Endothelial cell of umbilical vein (primary cell): ENCODE results near the gene JTB. TPM values are rescaled to one million over a fixed set of nuclear protein-coding genes. Genes with fewer than 3 reads are reported as not detected.

Experiments used
- BruUV-seq: library from RNA; stranded (reverse); fragments of 400-500 nt; replicated peaks from 2 replicates; lab custom pipeline; 2021; lab: Mats Ljungman, UMichigan
- CTCF ChIA-PET: fragments of 300-600, 350-600 bp; sonication (Branson Sonifier 250); formaldehyde crosslinking; loops from one replicate; lab custom pipeline; 2021; ENCODE audit warnings: antibody characterized with exemption, inconsistent platforms; lab: Charles Lee
- POLR2A ChIA-PET: fragments of 300-600, 350-600 bp; sonication (Branson Sonifier 250); formaldehyde crosslinking; loops from one replicate; lab custom pipeline; 2021; ENCODE audit warnings: antibody characterized with exemption, inconsistent platforms; lab: Charles Lee
- DNase-seq: peaks from one replicate; pipeline ENCODE4 v3.0.0-alpha.2; 2011; ENCODE audit warnings: low read depth, low spot score
- FAIRE-seq: peaks from 2 replicates; lab custom pipeline; 2011; peaks lifted over from hg19 to GRCh38; lab: Jason Lieb, UNC
- H2AFZ ChIP-seq: 2 replicates; pipeline ENCODE4 v1.6.0; 2012; ENCODE audit warnings: low read depth, low read length, control low read depth, inconsistent platforms
- H3K27ac ChIP-seq: 2 replicates; pipeline ENCODE4 v1.5.1; 2011; ENCODE audit warnings: low read depth, mild to moderate bottlenecking, control low read depth, low read length, moderate library complexity; ENCODE audit not compliant: insufficient read depth
- H3K27me3 ChIP-seq, 2 experiments: 2 replicates each; pipeline versions ENCODE4 v1.6.0 to v1.6.1; 2011; ENCODE audit warnings: low read length in 2 of 2, mixed read lengths in 1 of 2; ENCODE audit not compliant: control insufficient read depth in 2 of 2, insufficient read depth in 2 of 2
- H3K36me3 ChIP-seq, 2 experiments: 2 replicates in 1 of 2; 3 replicates in 1 of 2; pipeline ENCODE4 v1.5.1; 2011; ENCODE audit warnings: low read length in 2 of 2, mild to moderate bottlenecking in 1 of 2, moderate library complexity in 1 of 2; ENCODE audit not compliant: control insufficient read depth in 2 of 2, insufficient read depth in 2 of 2; ENCODE audit errors: extremely low read depth in 1 of 2
- H3K4me1 ChIP-seq: 3 replicates; pipeline ENCODE4 v1.5.1; 2011; ENCODE audit warnings: mild to moderate bottlenecking, low read length; ENCODE audit not compliant: control insufficient read depth, insufficient read depth; ENCODE audit errors: extremely low read depth
- H3K4me2 ChIP-seq: 2 replicates; pipeline ENCODE4 v1.6.1; 2011; ENCODE audit warnings: low read length, control low read depth, mixed read lengths; ENCODE audit not compliant: insufficient read depth
- H3K4me3 ChIP-seq, 3 experiments: fragments of 200-600 bp in 1 of 3; sonication (generic), shearing (Covaris generic) in 1 of 3; replicated peaks in 1 of 3; 2 replicates each; pipeline ENCODE4 v1.5.1; 2011 to 2016; ENCODE audit warnings: control low read depth in 3 of 3, low read length in 3 of 3, mild to moderate bottlenecking in 2 of 3, inconsistent platforms in 1 of 3, low read depth in 1 of 3, moderate library complexity in 1 of 3; ENCODE audit not compliant: insufficient read depth in 1 of 3
- H3K79me2 ChIP-seq: 2 replicates; pipeline ENCODE4 v1.6.0; 2012; ENCODE audit warnings: low read length, inconsistent platforms; ENCODE audit not compliant: control insufficient read depth, insufficient read depth
- H3K9ac ChIP-seq: replicated peaks from 2 replicates; pipeline ENCODE3; 2011; ENCODE audit warnings: low read length, control low read depth; ENCODE audit not compliant: insufficient read depth; ENCODE audit errors: extremely low read depth
- H3K9me1 ChIP-seq: replicated peaks from 3 replicates; pipeline ENCODE4 v1.6.0; 2011; ENCODE audit warnings: mild to moderate bottlenecking, low read length; ENCODE audit not compliant: control insufficient read depth, insufficient read depth; ENCODE audit errors: extremely low read depth
- H3K9me3 ChIP-seq: replicated peaks from 2 replicates; pipeline ENCODE4 v1.5.1; 2012; ENCODE audit warnings: low read length, inconsistent platforms; ENCODE audit not compliant: control insufficient read depth, insufficient read depth
- H4K20me1 ChIP-seq: replicated peaks from 2 replicates; pipeline ENCODE3; 2011; ENCODE audit warnings: mild to moderate bottlenecking, low read length; ENCODE audit not compliant: control insufficient read depth, insufficient read depth; ENCODE audit errors: extremely low read depth
- CTCF ChIP-seq, 2 donors: IDR thresholded peaks; 1 replicate in 1 of 2; 2 replicates in 1 of 2; pipeline ENCODE4 v1.5.1; 2011; ENCODE audit warnings: low read length in 2 of 2, mild to moderate bottlenecking in 2 of 2, moderate library complexity in 2 of 2, control low read depth in 1 of 2, inconsistent platforms in 1 of 2, low read depth in 1 of 2; ENCODE audit not compliant: insufficient read depth in 1 of 2; ENCODE audit errors: extremely low read depth in 1 of 2
- EZH2 ChIP-seq: IDR thresholded peaks from 2 replicates; pipeline ENCODE4 v1.6.1; 2012; ENCODE audit warnings: borderline replicate concordance, low read depth, mild to moderate bottlenecking, moderate library complexity, low read length, inconsistent platforms; ENCODE audit not compliant: severe bottlenecking
- FOS ChIP-seq: IDR thresholded peaks from 2 replicates; pipeline ENCODE4 v1.6.1; 2011; ENCODE audit warnings: mild to moderate bottlenecking, low read length, moderate library complexity, borderline replicate concordance; ENCODE audit not compliant: insufficient read depth
- GATA2 ChIP-seq: IDR thresholded peaks from 2 replicates; pipeline ENCODE4 v1.7.0; 2011; ENCODE audit warnings: low read depth, mild to moderate bottlenecking, moderate library complexity, mixed read lengths, low read length; ENCODE audit not compliant: insufficient read length, insufficient read depth
- JUN ChIP-seq: IDR thresholded peaks from 2 replicates; pipeline ENCODE4 v1.6.1; 2011; ENCODE audit warnings: borderline replicate concordance, low read depth; ENCODE audit not compliant: insufficient read length, insufficient read depth
- MAX ChIP-seq: IDR thresholded peaks from 2 replicates; pipeline ENCODE4 v1.6.1; 2011; ENCODE audit not compliant: insufficient read depth, insufficient read length
- MYC ChIP-seq: IDR thresholded peaks from one replicate; pipeline ENCODE4 v1.6.1; 2011; ENCODE audit warnings: mild to moderate bottlenecking, low read depth, low read length
- POLR2A ChIP-seq: IDR thresholded peaks from 2 replicates; pipeline ENCODE4 v1.6.1; 2012; ENCODE audit warnings: low read depth, mild to moderate bottlenecking, control low read depth, low read length
- POLR2AphosphoS5 ChIP-seq: IDR thresholded peaks from 2 replicates; pipeline ENCODE4 v1.6.1; 2012; ENCODE audit warnings: low read depth, mild to moderate bottlenecking, control low read depth, low read length, moderate library complexity; ENCODE audit not compliant: insufficient read depth
- dilution Hi-C: fragments of 300-500 bp; cut with MboI; formaldehyde crosslinking; loops from one replicate; pipeline ENCODE4 v1.15.0; 2019; ENCODE audit warnings: low sequenced_read_pairs; ENCODE audit not compliant: extremely low pct_ligation_motif_present
- intact Hi-C: fragments of 100-400 bp; cut with micrococcal nuclease; formaldehyde crosslinking; loops from one replicate; pipeline ENCODE4 v1.10.0; 2022
- polyA plus RNA-seq, 4 experiments: library from polyadenylated mRNA; depleted of rRNA in 3 of 4; stranded (reverse) in 3 of 4; unstranded in 1 of 4; fragments of >200 nt; gene quantifications; 2 replicates each; pipeline versions ENCODE4 v1.2.1 to v1.2.3, GENCODE V29; 2011 to 2012; ENCODE audit warnings: missing spikeins in 1 of 4
- total RNA-seq: library from RNA; stranded (reverse); gene quantifications from 2 replicates; pipeline ENCODE4 v1.2.3, GENCODE V29; 2021

JTB gene
- total and polyA plus RNA-seq, 2 donors (not counting 3 experiments of a cell fraction or from before 2014, with no cell fraction given) = 90.2 to 149 TPM

GRCh38 chr1:153960206-153960605 lies 17.3 kb downstream of the JTB start:
- H2AFZ ChIP-seq = no peak overlapping the region
- dilution Hi-C loops (no loop called here), intact Hi-C loops (loop anchor here (5.0 kb wide), 1 partner anchor 78 kb away; no protein-coding TSS in a partner anchor)
- CTCF ChIA-PET = interaction anchor here (4.2 kb wide), 1 partner anchor 14 kb away, joined by 25 read pairs; the partner anchor contains the start of gene DENND4B
- no peaks in the 10 kb centered on the region for H3K27me3 ChIP-seq
- BruUV-seq = no TSS peak
- no peak overlapping the region for H3K9ac ChIP-seq
- H3K27ac ChIP-seq = no peak overlapping the region
- no peaks in the 10 kb centered on the region for H3K9me3 ChIP-seq
- H3K4me1 ChIP-seq = peaks cover 43% of the 10 kb centered on the region
- POLR2A ChIA-PET = no interaction called here
- no peak overlapping the region for H3K4me2 ChIP-seq
- H3K36me3 ChIP-seq = peaks cover 0 to 8% of the 10 kb centered on the region in 2 experiments
- H3K79me2 ChIP-seq = peaks cover 35% of the 10 kb centered on the region
- DNase-seq (no peak), FAIRE-seq (no peak)
- TF ChIP-seq CTCF (IDR thresholded peaks at IDR 0.05; ENCODE audit: extremely low read depth in 1 of 2, insufficient read depth in 1 of 2, low read depth in 1 of 2, low read length in 2 of 2) (no peak), JUN (no peak), FOS (no peak), POLR2AphosphoS5 (no peak), POLR2A (no peak), GATA2 (no peak), MAX (no peak), EZH2 (no peak), MYC (no peak)
- H3K9me1 ChIP-seq = no peaks in the 10 kb centered on the region
- no peak overlapping the region for H3K4me3 ChIP-seq
- H4K20me1 ChIP-seq = no peaks in the 10 kb centered on the region
